Activated B cell treated with CpG ODN at 0.5 μM for 24 hours (primary cell): ENCODE measurements around the gene GRAP. TPM values are rescaled to one million over a fixed set of nuclear protein-coding genes. Genes with fewer than 3 reads are reported as not detected.
A peak's percentile ranks its signal among the peaks of the same experiment; 100 is the strongest.

Experiments
- ATAC-seq: fragments of 200-7000 bp; cut with Tn5 transposase; one replicate; pipeline ENCODE4 v1.10.0; 2021; ENCODE audit warnings: low read depth, mild to moderate bottlenecking, moderate library complexity
- CTCF ChIA-PET: fragments of 350-600 bp; sonication (Branson Sonifier 250); formaldehyde crosslinking; loops from one replicate; lab custom pipeline; 2021; ENCODE audit warnings: antibody characterized with exemption; lab: Charles Lee
- POLR2A ChIA-PET: fragments of 350-600 bp; sonication (Branson Sonifier 250); formaldehyde crosslinking; loops from one replicate; lab custom pipeline; 2021; ENCODE audit warnings: antibody characterized with exemption; lab: Charles Lee
- DNase-seq: peaks from one replicate; pipeline ENCODE4 v3.0.0; 2022
- H3K27ac Mint-ChIP-seq: one replicate; pipeline ENCODE4 v1.8.0; 2020; ENCODE audit warnings: mixed read lengths
- H3K27me3 Mint-ChIP-seq: one replicate; pipeline ENCODE4 v1.8.0; 2021; ENCODE audit warnings: mixed read lengths
- H3K36me3 Mint-ChIP-seq: one replicate; pipeline ENCODE4 v1.8.0; 2021; ENCODE audit warnings: low read depth, mixed read lengths
- H3K4me1 Mint-ChIP-seq: one replicate; pipeline ENCODE4 v1.8.0; 2021; ENCODE audit warnings: mixed read lengths
- H3K4me3 Mint-ChIP-seq: one replicate; pipeline ENCODE4 v1.8.0; 2020; ENCODE audit warnings: mild to moderate bottlenecking, mixed read lengths
- H3K9me3 Mint-ChIP-seq: one replicate; pipeline ENCODE4 v1.8.0; 2020; ENCODE audit warnings: mixed read lengths
- intact Hi-C: fragments of 100-400 bp; cut with micrococcal nuclease; formaldehyde crosslinking; loops from one replicate; pipeline ENCODE4 v1.15.1; 2024
- total RNA-seq: library from RNA; stranded (reverse); gene quantifications from 2 replicates; pipeline ENCODE4 v1.2.3, GENCODE V29; 2022
- TF ChIP-seq, protein P1 (sequence below): fragments of 200-600 bp; IDR thresholded peaks from one replicate; pipeline ENCODE4 v1.8.0; 2022; ENCODE audit warnings: antibody characterized with exemption, mild to moderate bottlenecking

GRAP gene
- total RNA-seq, 1 donor from 2014 or later: 39.2 TPM

DNA sequence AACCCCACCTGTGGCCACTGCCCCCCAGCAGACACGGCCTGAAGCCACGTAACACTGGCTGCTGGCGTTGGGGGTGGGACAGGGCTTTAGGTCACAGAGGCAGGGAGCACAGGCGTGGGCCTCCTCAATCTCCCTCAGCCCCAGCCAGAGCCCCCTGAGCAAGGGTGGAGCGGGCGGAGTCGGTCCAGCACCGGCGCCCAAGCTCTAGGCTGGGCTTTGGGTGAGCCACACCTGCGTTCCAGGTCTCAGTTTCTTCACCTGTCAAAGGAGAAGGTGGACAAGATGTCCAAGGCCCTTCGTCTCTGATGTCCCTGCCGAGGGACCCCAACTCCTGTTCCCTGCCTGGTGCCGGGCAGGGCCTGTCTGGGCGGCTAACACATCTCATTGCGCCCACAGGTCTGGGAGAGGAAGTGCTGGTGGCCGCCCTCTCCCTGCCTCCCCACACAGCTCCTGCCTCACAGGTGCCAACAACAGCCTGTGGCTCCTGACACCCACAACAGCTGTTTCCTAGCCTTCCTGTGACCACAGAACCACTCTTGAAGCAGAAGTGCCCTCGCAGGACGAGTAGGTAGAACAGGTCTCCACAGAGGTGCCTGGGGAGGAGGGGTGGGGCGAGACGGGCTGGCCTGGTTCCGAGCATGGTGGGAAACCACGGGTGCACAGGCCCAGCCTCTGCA is 54.2 kb downstream of the GRAP start:
- CTCF ChIA-PET: no interaction called here
- Mint-ChIP-seq H3K4me1 (peaks cover 22% of the 10 kb centered on the region), H3K4me3 (peak overlapping the region; percentile 41), H3K27me3 (no peaks in the 10 kb centered on the region), H3K9me3 (peaks cover 4% of the 10 kb centered on the region), H3K27ac (no peak overlapping the region), H3K36me3 (peaks cover 28% of the 10 kb centered on the region)
- ATAC-seq (peak; percentile 69), DNase-seq (peak; percentile 26)
- TF ChIP-seq, protein P1, sequence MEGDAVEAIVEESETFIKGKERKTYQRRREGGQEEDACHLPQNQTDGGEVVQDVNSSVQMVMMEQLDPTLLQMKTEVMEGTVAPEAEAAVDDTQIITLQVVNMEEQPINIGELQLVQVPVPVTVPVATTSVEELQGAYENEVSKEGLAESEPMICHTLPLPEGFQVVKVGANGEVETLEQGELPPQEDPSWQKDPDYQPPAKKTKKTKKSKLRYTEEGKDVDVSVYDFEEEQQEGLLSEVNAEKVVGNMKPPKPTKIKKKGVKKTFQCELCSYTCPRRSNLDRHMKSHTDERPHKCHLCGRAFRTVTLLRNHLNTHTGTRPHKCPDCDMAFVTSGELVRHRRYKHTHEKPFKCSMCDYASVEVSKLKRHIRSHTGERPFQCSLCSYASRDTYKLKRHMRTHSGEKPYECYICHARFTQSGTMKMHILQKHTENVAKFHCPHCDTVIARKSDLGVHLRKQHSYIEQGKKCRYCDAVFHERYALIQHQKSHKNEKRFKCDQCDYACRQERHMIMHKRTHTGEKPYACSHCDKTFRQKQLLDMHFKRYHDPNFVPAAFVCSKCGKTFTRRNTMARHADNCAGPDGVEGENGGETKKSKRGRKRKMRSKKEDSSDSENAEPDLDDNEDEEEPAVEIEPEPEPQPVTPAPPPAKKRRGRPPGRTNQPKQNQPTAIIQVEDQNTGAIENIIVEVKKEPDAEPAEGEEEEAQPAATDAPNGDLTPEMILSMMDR: no peak
- POLR2A ChIA-PET: no interaction called here
- intact Hi-C loops: no loop called here

DNA sequence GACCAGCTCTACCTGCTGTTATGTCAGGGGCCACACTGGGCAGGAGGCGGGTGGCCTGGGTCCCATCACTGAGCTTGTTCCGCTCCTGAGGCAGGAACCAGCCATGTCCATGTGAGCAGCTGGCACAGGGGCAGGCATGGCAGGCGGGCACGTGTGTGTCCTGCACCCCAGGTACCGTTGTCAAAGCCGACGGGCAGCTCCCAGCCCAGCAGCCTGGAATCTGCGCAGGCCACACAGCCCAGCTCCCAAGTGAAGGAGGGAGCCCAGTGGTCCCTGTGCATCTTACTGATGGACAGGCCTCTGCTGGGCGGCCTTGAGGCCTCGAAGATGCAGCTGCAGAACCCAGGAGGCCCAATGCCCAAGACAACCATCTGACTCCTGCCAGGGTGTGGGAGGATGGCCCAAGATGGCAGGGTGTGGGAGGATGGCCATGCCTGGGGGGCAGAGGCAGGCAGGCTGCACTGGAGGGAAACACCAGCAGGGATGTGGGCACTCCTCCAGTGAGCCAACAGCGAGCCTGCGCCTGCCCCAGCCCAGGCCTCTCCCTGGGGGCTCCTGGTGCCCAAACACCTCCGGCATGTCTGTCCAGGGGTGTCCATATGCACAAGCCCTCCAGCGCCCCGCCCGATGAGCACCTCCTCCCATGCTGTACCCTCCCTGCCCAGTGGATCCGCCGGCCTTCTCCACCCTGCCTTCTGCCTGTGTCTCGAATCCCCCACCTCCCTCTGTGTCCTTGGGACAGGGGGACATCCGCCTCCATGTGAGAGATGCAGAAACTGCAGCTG is 55.0 kb downstream of the GRAP start:
- TF ChIP-seq, protein P1: no peak
- Mint-ChIP-seq H3K27ac (no peak overlapping the region), H3K4me3 (no peak overlapping the region), H3K27me3 (no peaks in the 10 kb centered on the region), H3K9me3 (peaks cover 4% of the 10 kb centered on the region), H3K36me3 (peaks cover 26% of the 10 kb centered on the region), H3K4me1 (peaks cover 22% of the 10 kb centered on the region)
- ChIA-PET POLR2A (no interaction called here), CTCF (interaction anchor here (0.8 kb wide), 1 partner anchor 31 kb away, joined by 4 read pairs; no protein-coding TSS in a partner anchor)
- DNase-seq (no peak), ATAC-seq (no peak)
- intact Hi-C loops: no loop called here

DNA sequence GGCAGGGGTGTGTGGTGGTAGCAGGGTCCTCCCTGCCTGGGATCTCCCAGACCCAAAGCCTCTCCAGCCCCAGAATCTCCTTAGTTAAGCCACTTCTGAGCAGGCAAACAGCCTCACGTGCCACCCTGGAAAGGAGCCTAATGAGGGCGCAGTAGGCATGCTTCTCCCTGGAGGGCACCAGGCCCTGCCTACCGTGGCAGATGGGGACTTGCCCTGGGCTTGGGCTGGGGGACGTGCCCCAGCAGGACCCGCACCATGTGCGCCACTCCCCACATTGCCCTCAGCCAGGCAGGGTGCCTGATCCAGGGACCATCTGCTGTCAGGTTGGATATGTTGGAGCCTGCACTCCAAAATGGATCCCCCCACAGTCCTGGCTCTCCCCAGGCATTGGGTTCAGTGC is 56.4 kb downstream of the GRAP start:
- DNase-seq (no peak), ATAC-seq (no peak)
- peaks cover 27% of the 10 kb centered on the region for H3K36me3 Mint-ChIP-seq
- no peak overlapping the region for H3K4me3 Mint-ChIP-seq
- no peak overlapping the region for H3K27ac Mint-ChIP-seq
- TF ChIP-seq, protein P1: no peak
- CTCF ChIA-PET: no interaction called here
- H3K9me3 Mint-ChIP-seq: peaks cover 3% of the 10 kb centered on the region
- H3K27me3 Mint-ChIP-seq: no peaks in the 10 kb centered on the region
- POLR2A ChIA-PET: no interaction called here
- intact Hi-C loops: no loop called here
- peaks cover 22% of the 10 kb centered on the region for H3K4me1 Mint-ChIP-seq

DNA sequence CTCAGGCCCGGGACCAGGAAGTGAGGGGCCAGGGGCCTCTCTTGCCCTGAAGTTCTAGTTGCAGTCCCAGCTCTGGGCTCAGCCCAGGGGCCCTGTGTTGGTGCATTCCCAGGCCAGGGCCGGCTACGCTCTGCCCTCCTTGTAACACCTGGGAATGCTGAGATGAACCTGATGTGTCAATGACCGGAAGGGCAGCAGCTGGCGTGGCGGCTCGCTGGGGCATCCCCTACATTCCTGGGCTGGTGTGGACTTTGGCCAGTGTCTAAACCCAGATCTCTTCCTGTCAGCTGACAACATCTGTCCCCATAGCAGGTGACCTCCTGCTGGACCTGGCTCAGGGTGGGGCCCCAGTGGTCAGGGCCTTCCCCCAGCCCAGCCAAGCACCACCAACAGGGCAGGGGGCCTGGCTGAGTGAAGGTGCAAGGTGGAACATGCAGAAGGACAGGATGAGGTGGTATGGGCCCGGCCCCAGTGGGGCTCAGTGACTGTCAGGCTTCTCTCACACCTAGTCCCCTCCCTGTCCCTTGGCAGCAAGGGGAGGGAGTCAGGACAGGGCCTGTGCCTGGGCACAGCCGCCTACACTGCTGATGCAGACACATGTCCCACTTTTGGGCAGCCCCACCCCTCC is 58.1 kb downstream of the GRAP start:
- Mint-ChIP-seq H3K36me3 (peaks cover 27% of the 10 kb centered on the region), H3K9me3 (no peaks in the 10 kb centered on the region), H3K4me3 (no peak overlapping the region), H3K27me3 (no peaks in the 10 kb centered on the region), H3K4me1 (peaks cover 17% of the 10 kb centered on the region), H3K27ac (no peak overlapping the region)
- intact Hi-C loops: no loop called here
- DNase-seq (no peak), ATAC-seq (no peak)
- TF ChIP-seq, protein P1: no peak
- ChIA-PET POLR2A (no interaction called here), CTCF (no interaction called here)
